Activated CD4-positive, alpha-beta T cell treated with anti-CD3 and anti-CD28 coated beads, Interleukin-2, amount 50 U/mL, for 1 hour (primary cell): ENCODE measurements around the gene MAD2L2.

Experiments
- DNase-seq: peaks from one replicate; pipeline ENCODE4 v3.0.0-alpha.2; 2020

The MAD2L2 gene

GRCh38 chr1:11680270-11681070 is 478 bp downstream of the MAD2L2 start:
- no peak for DNase-seq

- DNase-seq = no peak
Observed at GRCh38 chr1:11678442-11678841, 2.5 kb downstream of the MAD2L2 start.

DNA sequence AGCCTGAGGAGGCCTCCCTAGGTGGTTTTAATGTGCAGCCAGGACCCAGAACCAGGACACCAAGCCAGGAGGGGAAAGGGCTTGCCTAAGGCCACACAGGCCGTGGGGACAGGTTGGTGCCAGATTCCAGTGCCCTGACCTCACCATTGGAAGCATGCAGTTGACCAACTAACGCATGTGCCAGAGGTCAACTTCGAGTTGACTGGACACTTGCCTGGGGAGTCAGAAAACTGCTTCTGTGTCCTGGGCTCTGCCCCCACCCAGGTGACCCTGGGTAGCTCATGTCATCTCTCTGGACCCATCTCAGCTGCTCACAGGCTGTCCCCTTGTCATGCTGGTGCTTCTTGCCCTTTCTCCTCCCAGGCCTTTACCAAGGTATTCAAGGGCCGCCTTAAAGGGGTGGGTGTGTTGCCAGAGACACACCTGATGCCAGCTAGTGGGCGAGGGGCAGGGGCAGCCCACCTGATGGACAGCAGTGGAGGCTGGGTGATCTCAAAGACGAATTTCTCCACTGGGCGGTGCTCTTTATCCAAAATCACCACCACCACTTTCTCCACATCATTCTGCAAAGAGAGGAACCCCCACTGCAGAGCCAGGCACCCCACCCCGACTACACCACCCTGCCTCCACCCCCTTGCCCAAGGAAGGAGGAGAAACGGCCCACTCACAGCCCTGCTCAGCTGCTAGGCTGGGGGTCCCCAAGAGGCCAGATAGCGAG is 4.4 kb downstream of the MAD2L2 start:
- no peak for DNase-seq

DNA sequence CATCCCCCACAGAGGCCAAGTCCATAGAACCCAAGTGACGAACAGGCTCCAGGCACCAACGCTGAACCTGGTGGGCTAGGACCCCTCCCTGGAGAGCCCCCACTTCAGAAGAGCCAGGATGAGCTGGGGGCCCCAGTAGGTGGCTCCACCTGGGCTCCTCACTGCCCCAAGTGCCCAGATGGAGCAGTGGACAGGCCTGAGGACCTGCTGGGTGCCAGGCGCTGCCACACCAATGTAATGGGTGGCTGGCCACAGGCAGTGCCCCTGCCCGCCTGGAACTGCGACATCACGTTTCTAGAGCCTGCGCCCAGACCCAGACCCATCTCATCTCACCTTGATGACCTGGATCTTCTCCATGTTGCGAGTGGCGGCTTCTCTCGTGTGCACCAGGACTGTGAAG is 5.6 kb downstream of the MAD2L2 start:
- DNase-seq = no peak

- DNase-seq = no peak
Observed at GRCh38 chr1:11674488-11674887, 6.5 kb downstream of the MAD2L2 start.

- DNase-seq = no peak
Observed at GRCh38 chr1:11673089-11673769, 7.7 kb downstream of the MAD2L2 start.

DNA sequence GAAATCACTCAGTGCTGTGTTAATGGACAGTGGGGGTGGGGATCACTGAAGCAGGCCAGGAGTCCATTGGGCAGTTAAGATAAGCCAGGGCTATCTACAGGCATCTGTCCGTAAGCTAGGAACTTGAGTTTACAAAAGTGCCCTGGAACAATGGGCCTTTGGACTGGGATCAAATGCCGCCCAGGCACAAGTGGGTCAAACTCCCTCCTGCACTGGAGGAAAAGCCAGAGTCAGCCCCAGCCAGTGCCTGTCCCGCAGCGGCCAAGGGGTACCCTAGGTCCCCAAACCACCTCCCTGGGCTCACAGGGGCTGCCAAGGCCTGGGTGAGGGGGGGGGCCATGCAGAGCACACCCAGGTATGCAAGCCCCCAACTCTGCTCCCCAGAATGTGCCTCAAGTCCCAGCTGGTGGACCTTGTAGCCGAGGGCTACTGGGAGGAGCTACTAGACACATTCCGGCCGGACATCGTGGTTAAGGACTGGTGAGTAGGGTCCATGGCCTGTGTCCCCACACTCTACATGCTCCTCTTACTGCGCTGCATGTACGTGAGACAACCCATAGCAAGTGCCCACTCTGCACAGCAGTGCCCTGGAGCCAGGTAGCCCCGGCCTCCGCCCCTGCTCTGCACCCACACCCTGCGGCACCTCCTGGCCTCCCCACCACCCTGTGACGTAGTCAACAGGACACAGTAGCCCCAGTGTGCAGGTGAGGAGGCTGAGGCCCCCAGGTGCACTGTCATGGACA is 9.2 kb downstream of the MAD2L2 start:
- no peak for DNase-seq

DNA sequence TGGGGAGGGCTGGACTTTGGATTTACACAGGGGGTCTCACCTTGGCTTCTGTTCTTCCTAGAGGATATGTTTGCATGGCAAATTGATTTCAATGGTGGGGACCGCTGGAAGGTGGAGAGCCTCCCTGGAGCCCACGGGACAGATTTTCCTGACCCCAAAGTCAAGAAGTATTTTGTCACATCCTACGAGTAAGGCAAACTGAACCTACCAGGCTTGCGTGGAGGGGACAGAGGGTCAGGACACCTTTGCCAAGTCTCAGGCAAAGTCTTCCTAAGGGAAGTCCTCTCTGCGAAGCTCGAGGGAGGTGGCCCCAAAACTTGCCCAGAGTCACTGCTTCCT is 9.8 kb downstream of the MAD2L2 start:
- DNase-seq = no peak

DNA sequence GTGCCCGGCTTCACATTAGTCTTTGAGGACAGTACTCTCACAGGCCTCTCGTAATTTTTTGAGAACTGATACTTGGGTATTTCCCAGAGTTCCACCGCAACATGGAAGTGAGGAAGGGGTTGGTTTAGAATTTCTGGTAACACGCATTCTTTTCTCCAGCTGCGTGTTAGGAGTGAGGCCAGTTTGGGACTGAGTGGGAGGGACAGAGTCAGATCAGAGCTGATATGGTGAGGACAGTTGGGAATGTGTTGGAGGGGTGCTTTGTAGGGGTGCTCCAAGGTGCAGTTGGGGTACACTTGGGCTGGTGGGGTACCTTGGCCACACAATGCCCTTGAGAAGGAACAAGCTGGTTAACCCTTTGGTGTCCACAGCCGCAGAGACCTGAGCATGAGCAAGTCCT is 10.2 kb downstream of the MAD2L2 start:
- no peak for DNase-seq

DNA sequence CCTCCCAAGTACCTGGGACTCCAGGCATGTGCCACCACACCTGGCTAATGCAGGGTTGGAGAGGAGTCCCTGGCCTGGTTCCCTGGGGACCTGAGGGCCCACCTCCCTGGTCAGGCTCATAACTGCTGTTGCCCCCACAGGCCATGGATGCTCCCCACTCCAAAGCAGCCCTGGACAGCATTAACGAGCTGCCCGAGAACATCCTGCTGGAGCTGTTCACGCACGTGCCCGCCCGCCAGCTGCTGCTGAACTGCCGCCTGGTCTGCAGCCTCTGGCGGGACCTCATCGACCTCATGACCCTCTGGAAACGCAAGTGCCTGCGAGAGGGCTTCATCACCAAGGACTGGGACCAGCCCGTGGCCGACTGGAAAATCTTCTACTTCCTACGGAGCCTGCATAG is 12.4 kb downstream of the MAD2L2 start:
- DNase-seq = no peak

DNA sequence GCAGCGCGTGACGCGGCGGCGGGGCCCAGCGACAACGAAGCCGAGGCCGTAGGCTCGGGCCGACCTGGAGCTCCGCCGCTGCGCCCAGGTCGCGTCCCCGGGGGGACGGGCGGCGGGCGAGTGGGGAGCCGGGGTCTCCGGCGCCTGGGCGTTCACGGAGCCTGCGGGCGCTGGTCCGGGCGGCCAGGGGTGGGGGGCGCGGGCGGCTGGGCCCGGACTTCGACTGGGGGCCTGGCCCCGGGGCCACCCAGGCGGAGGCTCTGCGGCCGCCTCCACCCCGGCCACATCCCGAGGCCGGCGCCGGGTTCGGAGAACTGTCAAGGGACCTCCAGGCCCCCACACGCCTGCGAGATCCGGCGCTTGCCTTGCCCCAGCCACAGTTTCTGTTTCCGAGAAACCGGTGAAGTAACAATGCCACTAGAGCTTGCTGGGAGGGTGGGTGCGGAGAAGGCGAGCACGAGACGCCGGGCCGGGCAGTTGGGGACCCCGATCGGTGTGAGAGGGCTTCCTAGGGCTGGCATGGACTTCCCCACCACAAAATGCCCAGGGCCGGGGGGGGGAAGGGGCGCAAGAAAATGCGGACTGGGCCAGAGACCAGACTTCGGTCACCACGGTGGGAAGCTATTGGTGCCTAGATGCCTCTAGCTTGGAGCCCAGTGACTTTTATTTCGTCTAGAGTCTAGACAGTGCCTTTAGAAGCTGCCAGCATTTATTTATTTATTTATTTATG is 16.4 kb downstream of the MAD2L2 start:
- peak; percentile 25 for DNase-seq

GRCh38 chr1:11661103-11661502 is 19.8 kb downstream of the MAD2L2 start:
- no peak for DNase-seq

GRCh38 chr1:11659748-11660147 is 21.2 kb downstream of the MAD2L2 start:
- DNase-seq = no peak

DNA sequence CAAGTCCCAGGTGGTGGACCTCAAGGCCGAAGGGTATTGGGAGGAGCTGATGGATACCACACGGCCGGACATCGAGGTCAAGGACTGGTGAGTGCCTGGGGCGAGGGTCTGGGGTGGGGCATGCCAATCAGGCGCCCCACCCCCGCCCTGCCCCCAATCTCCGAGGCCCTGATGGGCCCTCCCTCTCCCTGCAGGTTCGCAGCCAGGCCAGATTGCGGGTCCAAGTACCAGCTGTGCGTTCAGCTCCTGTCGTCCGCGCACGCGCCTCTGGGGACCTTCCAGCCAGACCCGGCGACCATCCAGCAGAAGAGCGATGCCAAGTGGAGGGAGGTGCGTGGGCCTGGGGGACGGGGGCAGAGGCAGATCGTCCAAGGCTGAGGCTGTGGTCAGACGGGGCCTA is 22.4 kb downstream of the MAD2L2 start:
- DNase-seq = no peak

DNA sequence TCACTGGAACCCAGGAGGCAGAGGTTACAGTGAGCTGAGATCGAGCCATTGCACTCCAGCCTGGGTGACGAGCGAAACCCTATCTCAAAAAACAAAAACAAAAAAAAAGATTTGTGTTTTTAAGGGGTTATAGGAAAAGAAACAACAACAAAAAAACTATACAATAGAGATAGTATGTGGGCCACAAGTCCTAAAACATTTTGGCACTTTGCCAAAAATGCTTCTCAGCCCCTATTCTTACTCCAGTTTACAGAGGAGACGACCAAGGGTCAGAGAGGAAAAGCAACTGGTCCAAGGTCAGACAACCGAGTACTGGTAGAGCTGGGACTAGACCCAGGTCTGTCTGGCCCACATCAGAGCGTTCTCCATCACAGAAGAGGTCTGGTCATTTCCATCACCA is 23.3 kb downstream of the MAD2L2 start:
- DNase-seq = no peak

DNA sequence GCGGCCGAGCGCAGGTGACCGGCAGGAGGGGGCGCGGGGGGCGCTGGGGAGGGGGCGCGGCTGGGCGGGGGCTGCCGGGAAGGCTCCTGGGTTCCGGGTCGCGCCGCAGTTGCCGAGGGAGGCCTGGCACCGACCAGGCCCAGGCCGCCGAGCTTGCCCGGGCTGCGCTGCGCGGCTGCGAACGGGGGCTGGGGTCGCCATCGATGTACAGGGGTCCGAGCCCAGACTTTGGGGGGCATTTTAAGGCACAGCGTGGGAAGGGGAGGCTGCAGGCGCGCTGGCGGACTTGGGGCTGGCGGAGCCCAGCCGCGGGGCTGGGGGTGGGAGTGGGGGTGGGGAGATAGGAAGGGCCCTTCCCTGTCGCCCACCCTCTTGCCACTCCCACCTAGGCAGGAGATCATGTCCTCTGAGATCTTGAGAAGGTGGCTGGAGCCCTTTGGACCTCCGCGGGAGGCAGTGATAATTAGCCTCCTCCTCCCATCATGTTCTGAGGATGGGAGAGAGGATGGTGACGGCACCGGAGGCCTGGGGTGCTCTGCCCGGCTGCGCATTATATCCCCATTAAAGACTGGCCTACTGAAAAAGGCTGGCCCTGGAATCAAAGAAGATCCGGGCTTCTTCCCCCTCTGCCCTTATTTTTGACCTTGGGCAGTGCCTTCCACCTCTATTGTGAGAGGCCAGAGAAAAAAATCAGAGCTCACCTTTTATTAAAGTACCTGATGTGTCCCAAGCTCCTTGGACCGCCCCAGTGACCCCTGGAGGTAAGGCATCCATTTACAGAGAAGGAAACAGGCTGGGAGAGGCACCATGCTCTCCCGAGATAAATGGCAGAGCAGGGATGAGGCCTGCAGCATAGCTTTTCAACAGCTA is 25.8 kb downstream of the MAD2L2 start:
- DNase-seq = no peak

- DNase-seq = peak; percentile 72
Observed at GRCh38 chr1:11654137-11654938, 26.6 kb downstream of the MAD2L2 start, which contains the start of the genes FBXO2 and FBXO44. Gene FBXO2 (minus strand): TSS chr1:11654429. CDS start chr1:11654340, 89 bp downstream. Gene FBXO44 (plus strand): TSS chr1:11654877. CDS start chr1:11655836, 959 bp downstream.

DNA sequence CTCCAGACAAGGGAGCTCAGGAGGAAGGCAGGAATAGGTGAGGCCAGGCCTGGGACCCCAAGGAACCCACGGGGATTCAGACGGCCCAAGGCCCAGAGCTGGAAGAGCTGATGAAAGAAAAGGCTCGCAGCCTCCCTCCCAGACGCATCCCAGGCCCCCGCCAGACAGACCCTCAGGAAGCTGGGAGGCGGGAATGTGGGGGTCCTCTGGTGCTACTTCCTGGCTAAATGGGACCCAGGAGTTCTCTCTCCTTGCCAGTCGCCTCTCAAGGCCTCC is 27.1 kb downstream of the MAD2L2 start:
- DNase-seq = no peak

DNA sequence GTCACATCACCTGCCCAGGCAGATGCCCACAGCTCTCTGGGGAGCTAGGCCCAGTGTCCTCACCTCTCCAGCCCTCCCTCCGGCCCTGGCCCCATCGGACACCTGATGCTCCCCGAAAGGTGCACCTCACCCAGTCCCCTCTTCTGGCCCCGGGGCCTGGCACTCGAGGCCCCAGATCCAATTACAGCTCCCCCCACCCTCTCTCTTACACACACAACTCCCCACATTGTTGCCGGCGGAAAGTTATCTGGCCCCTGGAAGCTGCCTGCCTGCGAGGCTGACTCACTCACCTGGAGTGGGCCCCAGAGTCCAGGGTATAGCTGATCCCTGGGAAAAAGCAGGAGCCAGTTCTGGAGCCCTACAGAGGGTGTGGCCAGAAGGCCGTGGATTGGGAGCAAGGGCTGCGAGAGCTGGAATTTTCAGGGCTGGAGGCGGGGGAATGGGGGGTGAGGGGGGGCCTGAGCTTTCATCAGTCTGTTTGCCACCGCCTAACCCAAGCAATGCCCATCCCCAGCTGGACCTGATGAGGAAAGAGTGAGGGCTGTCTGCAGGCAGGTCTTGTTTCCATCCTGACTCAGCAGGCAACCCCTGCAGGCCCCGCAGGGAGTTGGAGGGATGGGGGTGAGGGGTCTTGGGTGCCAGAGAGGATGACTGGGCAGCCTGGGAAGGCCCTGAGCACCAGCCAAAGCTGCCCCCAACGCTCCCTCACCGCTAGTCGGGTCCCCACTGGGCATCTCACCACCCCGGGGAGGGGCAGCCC is 27.7 kb downstream of the MAD2L2 start:
- no peak for DNase-seq

- DNase-seq = no peak
Observed at GRCh38 chr1:11652203-11652780, 28.7 kb downstream of the MAD2L2 start.
